WERI-Rb-1 (cell line): ENCODE results near the gene ZNF618.

Experiments
- DNase-seq: peaks from one replicate; pipeline ENCODE4 v3.0.0-alpha.2; 2020
- H3K27ac ChIP-seq: fragments of 250-450 bp; sonication (Bioruptor Pico); 2 replicates; pipeline ENCODE4 v1.5.1; 2020; ENCODE audit warnings: mild to moderate bottlenecking, moderate library complexity
- H3K27me3 ChIP-seq: fragments of 250-450 bp; sonication (Bioruptor Pico); 2 replicates; pipeline ENCODE4 v1.5.1; 2021; ENCODE audit warnings: mild to moderate bottlenecking, low read depth, moderate library complexity; ENCODE audit not compliant: insufficient read depth, severe bottlenecking
- H3K36me3 ChIP-seq: fragments of 250-450 bp; sonication (Bioruptor Pico); 2 replicates; pipeline ENCODE4 v1.5.1; 2020; ENCODE audit warnings: mild to moderate bottlenecking, moderate library complexity
- H3K4me3 ChIP-seq: 2 replicates; pipeline ENCODE4 v1.5.1; 2011; ENCODE audit warnings: low read depth, mild to moderate bottlenecking, control low read depth, low read length
- H3K9me3 ChIP-seq: fragments of 250-450 bp; sonication (Bioruptor Pico); 2 replicates; pipeline ENCODE4 v1.5.1; 2021; ENCODE audit warnings: mild to moderate bottlenecking, moderate library complexity; ENCODE audit not compliant: severe bottlenecking
- CTCF ChIP-seq: IDR thresholded peaks from 2 replicates; pipeline ENCODE4 v1.5.1; 2011; ENCODE audit warnings: low read depth, mild to moderate bottlenecking, control low read depth, inconsistent platforms, low read length

Gene ZNF618

DNA sequence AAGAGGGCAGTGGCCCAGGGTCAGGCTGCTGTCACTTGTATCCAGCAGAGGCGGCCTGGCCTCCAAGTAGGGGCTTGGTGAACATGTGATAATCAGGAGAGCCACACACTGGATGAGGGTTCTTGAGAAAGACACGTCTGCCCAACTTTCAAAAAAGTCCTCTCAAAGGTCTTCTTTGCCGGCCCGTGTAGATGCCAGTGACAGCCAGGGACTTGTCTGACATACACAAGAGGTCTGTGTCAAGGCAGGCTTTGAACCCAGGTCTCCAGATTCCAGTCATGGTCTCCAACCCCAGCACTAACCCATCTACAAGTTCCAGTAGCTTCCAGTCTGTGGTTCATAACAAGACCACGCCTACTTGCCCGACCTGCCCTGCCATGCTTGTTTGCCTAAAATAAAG, 209.9 kb downstream of the ZNF618 start:
- Histone ChIP-seq H3K9me3 (no peaks in the 10 kb centered on the region), H3K27ac (no peak overlapping the region), H3K27me3 (no peaks in the 10 kb centered on the region), H3K36me3 (peaks cover 13% of the 10 kb centered on the region), H3K4me3 (no peak overlapping the region)
- DNase-seq, result no peak
- no peak for TF ChIP-seq CTCF

- H3K27me3 ChIP-seq, result no peaks in the 10 kb centered on the region
- no peaks in the 10 kb centered on the region for H3K9me3 ChIP-seq
- no peak overlapping the region for H3K27ac ChIP-seq
- no peak for DNase-seq
- no peak for TF ChIP-seq CTCF
- H3K36me3 ChIP-seq, result peaks cover 17% of the 10 kb centered on the region
- no peak overlapping the region for H3K4me3 ChIP-seq
Observed at GRCh38 chr9:114086607-114087006, 210.5 kb downstream of the ZNF618 start.

- Histone ChIP-seq H3K9me3 (peaks cover 2% of the 10 kb centered on the region), H3K27ac (no peak overlapping the region), H3K36me3 (peaks cover 28% of the 10 kb centered on the region), H3K27me3 (no peaks in the 10 kb centered on the region), H3K4me3 (no peak overlapping the region)
- TF ChIP-seq CTCF, result no peak
- no peak for DNase-seq
Observed at GRCh38 chr9:114087721-114088120, 211.6 kb downstream of the ZNF618 start.

DNA sequence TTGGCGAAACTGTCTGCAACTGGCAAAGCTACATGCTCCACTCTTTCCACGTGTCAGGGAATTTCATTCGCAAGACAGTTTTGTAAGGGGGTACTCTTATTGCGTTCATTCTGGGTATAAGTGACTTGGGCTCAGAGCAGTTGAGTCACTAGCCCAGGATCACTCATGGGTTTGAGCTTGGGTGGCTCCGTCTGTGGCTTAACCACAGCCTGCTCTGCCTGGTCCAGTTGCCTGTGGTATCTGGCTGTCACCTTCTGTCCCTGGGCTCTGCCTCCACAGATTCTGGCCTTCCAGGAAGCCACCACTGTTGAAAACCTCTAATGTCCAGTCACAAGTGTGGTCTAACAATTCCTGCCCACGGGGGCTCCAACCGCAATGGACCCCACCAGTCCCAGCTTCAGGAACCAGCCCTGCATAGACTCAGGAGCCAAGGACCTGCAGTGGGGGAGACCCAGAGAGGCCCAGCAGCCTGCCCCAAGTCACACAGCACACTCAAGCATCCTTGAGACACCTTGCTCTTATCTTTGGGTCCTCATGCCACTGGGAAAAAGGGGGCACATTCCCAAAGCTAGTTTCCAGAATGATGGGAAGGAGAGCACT, 212.6 kb downstream of the ZNF618 start:
- Histone ChIP-seq H3K9me3 (peaks cover 2% of the 10 kb centered on the region), H3K27me3 (no peaks in the 10 kb centered on the region), H3K27ac (no peak overlapping the region), H3K4me3 (no peak overlapping the region), H3K36me3 (peaks cover 37% of the 10 kb centered on the region)
- no peak for DNase-seq
- TF ChIP-seq CTCF, result no peak

- Histone ChIP-seq H3K27ac (no peak overlapping the region), H3K9me3 (peaks cover 2% of the 10 kb centered on the region), H3K27me3 (no peaks in the 10 kb centered on the region), H3K36me3 (peaks cover 44% of the 10 kb centered on the region), H3K4me3 (no peak overlapping the region)
- no peak for DNase-seq
- no peak for TF ChIP-seq CTCF
Observed at GRCh38 chr9:114089206-114089840, 213.2 kb downstream of the ZNF618 start.

DNA sequence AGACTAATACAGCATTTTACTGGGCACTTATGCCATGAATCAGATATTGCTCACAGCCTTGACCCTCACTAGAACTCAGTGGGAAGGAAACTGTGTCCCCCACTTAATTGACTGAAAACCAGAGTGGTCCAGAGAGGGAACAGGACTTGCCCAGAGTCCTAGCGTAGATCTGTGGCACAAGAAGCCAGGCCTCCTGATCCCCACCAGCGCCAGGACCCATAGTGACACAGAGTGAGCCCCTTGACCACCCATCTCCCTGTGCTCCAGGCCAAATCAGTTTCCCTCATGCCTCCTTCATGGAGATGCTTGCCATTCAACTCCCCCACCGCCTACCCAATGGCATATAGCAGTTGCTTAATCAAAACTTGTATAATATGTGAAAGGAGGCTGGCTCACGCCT, 214.7 kb downstream of the ZNF618 start:
- no peak for TF ChIP-seq CTCF
- DNase-seq, result no peak
- no peaks in the 10 kb centered on the region for H3K27me3 ChIP-seq
- peaks cover 2% of the 10 kb centered on the region for H3K9me3 ChIP-seq
- no peak overlapping the region; the same call in 1 of the 2 replicates for H3K27ac ChIP-seq
- no peak overlapping the region for H3K4me3 ChIP-seq
- peaks cover 58% of the 10 kb centered on the region for H3K36me3 ChIP-seq
